Neural cell (in vitro differentiated cells): ENCODE results near the gene HELZ2. TPM values are rescaled to one million over a fixed set of nuclear protein-coding genes. Genes with fewer than 3 reads are reported as not detected.

Source experiments
- H2AFZ ChIP-seq: fragments of 200-600, 300-800 bp; sonication (generic), shearing (Covaris generic); 2 replicates; pipeline ENCODE4 v1.6.0; 2014; ENCODE audit warnings: low read depth, mild to moderate bottlenecking, antibody characterized with exemption, low read length, moderate library complexity
- H3F3A ChIP-seq: fragments of 200-600 bp; shearing (Covaris generic); 2 replicates; pipeline ENCODE4 v1.6.1; 2016; ENCODE audit warnings: mild to moderate bottlenecking, moderate library complexity, mixed read lengths, antibody characterized with exemption, low read length; ENCODE audit not compliant: insufficient read depth, poor library complexity, severe bottlenecking
- H3K27ac ChIP-seq: fragments of 200-600, 300-800 bp; sonication (generic), shearing (Covaris generic); 2 replicates; pipeline ENCODE4 v1.5.1; 2014; ENCODE audit warnings: mild to moderate bottlenecking, low read length, moderate library complexity
- H3K27me3 ChIP-seq: fragments of 300-800, 200-600 bp; sonication (generic), shearing (Covaris generic); 2 replicates; pipeline ENCODE4 v1.6.0; 2014; ENCODE audit warnings: mild to moderate bottlenecking, low read depth, low read length, moderate library complexity; ENCODE audit not compliant: insufficient read depth
- H3K36me3 ChIP-seq: fragments of 300-800, 200-600 bp; sonication (generic), shearing (Covaris generic); 2 replicates; pipeline ENCODE4 v1.5.1; 2014; ENCODE audit warnings: mild to moderate bottlenecking, antibody characterized with exemption, low read length, moderate library complexity; ENCODE audit not compliant: insufficient read depth
- H3K4me2 ChIP-seq: fragments of 300-800, 200-600 bp; sonication (generic), shearing (Covaris generic); 2 replicates; pipeline ENCODE4 v1.6.0; 2014; ENCODE audit warnings: mild to moderate bottlenecking, low read length
- H3K4me3 ChIP-seq: fragments of 300-800, 200-600 bp; sonication (generic), shearing (Covaris generic); 2 replicates; pipeline ENCODE4 v1.5.1; 2014; ENCODE audit warnings: mild to moderate bottlenecking, low read length, moderate library complexity
- H3K79me2 ChIP-seq: fragments of 200-600 bp; shearing (Covaris generic); replicated peaks from 2 replicates; pipeline ENCODE4 v1.6.0; 2014; ENCODE audit warnings: mild to moderate bottlenecking, low read length, moderate library complexity; ENCODE audit not compliant: insufficient read depth
- H3K9ac ChIP-seq: fragments of 300-800, 200-600 bp; sonication (generic), shearing (Covaris generic); 2 replicates; pipeline ENCODE4 v1.6.1; 2016; ENCODE audit warnings: mild to moderate bottlenecking, low read length, mixed read lengths
- H3K9me2 ChIP-seq: fragments of 200-600 bp; shearing (Covaris generic); 2 replicates; pipeline ENCODE4 v1.6.1; 2016; ENCODE audit warnings: mild to moderate bottlenecking, low read length, mixed read lengths; ENCODE audit not compliant: insufficient read depth
- H3K9me3 ChIP-seq: fragments of 200-600, 300-800 bp; sonication (generic), shearing (Covaris generic); 2 replicates; pipeline ENCODE4 v1.6.1; 2016; ENCODE audit warnings: mild to moderate bottlenecking, mixed run types, low read length, moderate library complexity, mixed read lengths
- H4K20me1 ChIP-seq: fragments of 200-600 bp; shearing (Covaris generic); 2 replicates; pipeline ENCODE4 v1.6.1; 2016; ENCODE audit warnings: mild to moderate bottlenecking, mixed run types; ENCODE audit not compliant: insufficient read depth
- CTCF ChIP-seq: fragments of 450-650 bp; IDR thresholded peaks from 2 replicates; pipeline ENCODE4 v1.5.1; 2014; ENCODE audit warnings: antibody characterized with exemption, mild to moderate bottlenecking, moderate library complexity; ENCODE audit not compliant: poor library complexity, severe bottlenecking
- EP300 ChIP-seq: fragments of 450-650 bp; conservative IDR thresholded peaks from 2 replicates; pipeline ENCODE4 v1.6.1; 2014; ENCODE audit warnings: antibody characterized with exemption, mild to moderate bottlenecking, moderate library complexity; ENCODE audit not compliant: poor library complexity, severe bottlenecking
- EZH2 ChIP-seq: fragments of 200-600, 300-800 bp; shearing (Covaris generic), sonication (generic); IDR thresholded peaks from 2 replicates; pipeline ENCODE4 v1.6.1; 2014; ENCODE audit warnings: antibody characterized with exemption, low read length, borderline replicate concordance, mild to moderate bottlenecking; ENCODE audit not compliant: insufficient read depth, poor library complexity, severe bottlenecking
- MXI1 ChIP-seq: fragments of 450-650 bp; conservative IDR thresholded peaks from 2 replicates; pipeline ENCODE4 v1.6.1; 2014; ENCODE audit warnings: antibody characterized with exemption, mild to moderate bottlenecking; ENCODE audit not compliant: poor library complexity, severe bottlenecking
- POLR2AphosphoS5 ChIP-seq: IDR thresholded peaks from 2 replicates; pipeline ENCODE4 v1.6.1; 2012
- RAD21 ChIP-seq: fragments of 450-650 bp; conservative IDR thresholded peaks from 2 replicates; pipeline ENCODE4 v1.6.1; 2014; ENCODE audit warnings: antibody characterized with exemption, mild to moderate bottlenecking, moderate library complexity
- REST ChIP-seq: IDR thresholded peaks from 2 replicates; pipeline ENCODE4 v1.6.1; 2012; ENCODE audit warnings: borderline replicate concordance
- SMC3 ChIP-seq: fragments of 450-650 bp; conservative IDR thresholded peaks from 2 replicates; pipeline ENCODE4 v1.6.1; 2014; ENCODE audit warnings: antibody characterized with exemption, mild to moderate bottlenecking, moderate library complexity; ENCODE audit not compliant: poor library complexity
- TAF1 ChIP-seq: IDR thresholded peaks from 2 replicates; pipeline ENCODE4 v1.6.1; 2012; ENCODE audit warnings: low read depth
- polyA plus RNA-seq: library from polyadenylated mRNA; depleted of rRNA; stranded (reverse); fragments of >200 nt; gene quantifications from 2 replicates; pipeline ENCODE4 v1.2.3, GENCODE V29; 2014

HELZ2 gene
- polyA plus RNA-seq, 1 donor from 2014 or later, result 1.3 TPM

- Histone ChIP-seq H3K27me3 (no peaks in the 10 kb centered on the region), H3K9ac (no peak overlapping the region), H3K4me2 (no peak overlapping the region), H3K36me3 (no peaks in the 10 kb centered on the region), H3K9me3 (no peaks in the 10 kb centered on the region), H3F3A (no peaks in the 10 kb centered on the region), H4K20me1 (no peaks in the 10 kb centered on the region), H3K79me2 (no peaks in the 10 kb centered on the region), H3K4me3 (no peak overlapping the region), H3K9me2 (no peaks in the 10 kb centered on the region), H3K27ac (no peak overlapping the region), H2AFZ (no peak overlapping the region)
- TF ChIP-seq RAD21 (no peak), REST (no peak), EZH2 (no peak), POLR2AphosphoS5 (no peak), EP300 (no peak), SMC3 (no peak), TAF1 (no peak), CTCF (no peak)
These were observed 9.8 kb downstream of the HELZ2 start for GRCh38 chr20:63564036-63564810.

GRCh38 chr20:63563225-63563935 lies 10.7 kb downstream of the HELZ2 start:
- no peak overlapping the region for H2AFZ ChIP-seq
- H3F3A ChIP-seq, result no peaks in the 10 kb centered on the region
- H3K9ac ChIP-seq, result no peak overlapping the region
- no peak overlapping the region for H3K4me2 ChIP-seq
- no peaks in the 10 kb centered on the region for H3K36me3 ChIP-seq
- no peaks in the 10 kb centered on the region for H4K20me1 ChIP-seq
- no peaks in the 10 kb centered on the region for H3K9me3 ChIP-seq
- no peaks in the 10 kb centered on the region for H3K79me2 ChIP-seq
- no peak for TF ChIP-seq EP300
- TF ChIP-seq SMC3, result no peak
- no peak for TF ChIP-seq MXI1
- no peak for TF ChIP-seq RAD21
- no peak for TF ChIP-seq REST
- TF ChIP-seq CTCF, result no peak
- TF ChIP-seq EZH2, result no peak
- no peak for TF ChIP-seq POLR2AphosphoS5
- H3K9me2 ChIP-seq, result no peaks in the 10 kb centered on the region
- H3K27ac ChIP-seq, result no peak overlapping the region
- no peak overlapping the region for H3K4me3 ChIP-seq
- H3K27me3 ChIP-seq, result no peaks in the 10 kb centered on the region
